K562 (cell line): Measurements from ENCODE around the gene PRF1. TPM values are rescaled to one million over a fixed set of nuclear protein-coding genes. Genes with fewer than 3 reads are reported as not detected.

Experiments
- BDP1 ChIP-seq: IDR thresholded peaks from 3 replicates; pipeline ENCODE4 v1.6.1; 2011; ENCODE audit not compliant: insufficient read length, insufficient read depth
- CCNT2 ChIP-seq: IDR thresholded peaks from 2 replicates; pipeline ENCODE4 v1.6.1; 2011; ENCODE audit warnings: borderline replicate concordance, low read depth, mild to moderate bottlenecking, moderate library complexity, mixed read lengths, low read length; ENCODE audit not compliant: insufficient read length; ENCODE audit errors: extremely low read depth
- KDM2B ChIP-seq: fragments of 250-450 bp; sonication (Bioruptor Pico); IDR thresholded peaks from 2 replicates; pipeline ENCODE4 v1.8.0; 2021; ENCODE audit warnings: mild to moderate bottlenecking, moderate library complexity
- L3MBTL2 ChIP-seq: fragments of 450-650 bp; IDR thresholded peaks from 2 replicates; pipeline ENCODE4 v1.6.1; 2016; ENCODE audit warnings: mild to moderate bottlenecking, moderate library complexity
- MAFF ChIP-seq: IDR thresholded peaks from 2 replicates; pipeline ENCODE4 v1.6.1; 2012; ENCODE audit warnings: low read length, improper control_type of control experiment
- MTA3 ChIP-seq: fragments of 450-650 bp; formaldehyde crosslinking; IDR thresholded peaks from 2 replicates; pipeline ENCODE4 v1.6.1; 2017; ENCODE audit warnings: mild to moderate bottlenecking, borderline replicate concordance
- MYC ChIP-seq, 2 experiments: fragments of 250-450 bp in 1 of 2; sonication (Bioruptor Pico) in 1 of 2; IDR thresholded peaks; 2 replicates each; pipeline versions ENCODE4 v1.5.1 to v1.6.1; 2012 to 2021; ENCODE audit warnings: low read depth in 2 of 2, borderline replicate concordance in 1 of 2, improper control_type of control experiment in 1 of 2, low read length in 1 of 2, mild to moderate bottlenecking in 1 of 2, moderate library complexity in 1 of 2
- NONO ChIP-seq, 2 experiments: fragments of 200-400 bp in 1 of 2; fragments of 450-650 bp in 1 of 2; formaldehyde crosslinking in 1 of 2; IDR thresholded peaks; 2 replicates each; pipeline ENCODE4 v1.6.1; 2017; ENCODE audit warnings: low read depth in 2 of 2, mild to moderate bottlenecking in 2 of 2, moderate library complexity in 2 of 2, low read length in 1 of 2
- NR1H2 ChIP-seq: sonication (generic); formaldehyde crosslinking; IDR thresholded peaks from 2 replicates; pipeline ENCODE4 v1.4.0; 2020; ENCODE audit warnings: mild to moderate bottlenecking, missing genetic modification reagents
- RNF219 ChIP-seq: fragments of 250-450 bp; sonication (Bioruptor Pico); IDR thresholded peaks from 2 replicates; pipeline ENCODE4 v1.5.0; 2022; ENCODE audit warnings: mild to moderate bottlenecking
- TARDBP ChIP-seq: fragments of 450-650 bp; IDR thresholded peaks from 2 replicates; pipeline ENCODE4 v1.6.1; 2016
- TRIM24 ChIP-seq, 2 experiments: fragments of 450-650 bp; IDR thresholded peaks; 2 replicates each; pipeline ENCODE4 v1.6.1; 2016
- ZNF121 ChIP-seq: sonication (generic); formaldehyde crosslinking; conservative IDR thresholded peaks from 2 replicates; pipeline ENCODE4 v1.8.0; 2022; ENCODE audit warnings: missing genetic modification reagents
- ZNF583 ChIP-seq: fragments of 250-450 bp; sonication (Bioruptor Pico); IDR thresholded peaks from 2 replicates; pipeline ENCODE4 v1.4.0; 2020
- polyA plus RNA-seq, 8 experiments: library from polyadenylated mRNA; depleted of rRNA in 4 of 8; stranded (reverse) in 5 of 8; unstranded in 3 of 8; fragments of >200 nt; fragmentation: Nextera tagmentation in 2 of 8; fragmentation: Illumina TruSeq in 1 of 8; extraction: Ambion mirVana in 2 of 8; extraction: Trizol in 1 of 8; gene quantifications; 2 replicates each; pipeline versions ENCODE4 v1.2.1 to v1.2.3, GENCODE V29; 2011 to 2014; ENCODE audit warnings: inconsistent platforms in 1 of 8, missing spikeins in 1 of 8
- total RNA-seq, 7 experiments: library from RNA; depleted of rRNA in 6 of 7; stranded (reverse); fragments of >200 nt in 6 of 7; fragmentation: Illumina TruSeq in 2 of 7; extraction: Trizol in 2 of 7; gene quantifications; 2 replicates each; pipeline versions ENCODE4 v1.2.1 to v1.2.3, GENCODE V29; 2011 to 2021; ENCODE audit warnings: low replicate concordance in 1 of 7
- TF ChIP-seq, protein P1 (sequence below): fragments of 250-450 bp; sonication (Bioruptor Pico); IDR thresholded peaks from 2 replicates; pipeline ENCODE4 v1.5.0; 2021; ENCODE audit warnings: mild to moderate bottlenecking, borderline replicate concordance
- TF ChIP-seq, protein P2 (sequence below): fragments of 250-450 bp; sonication (Bioruptor Pico); IDR thresholded peaks from 2 replicates; pipeline ENCODE4 v1.5.0; 2020; ENCODE audit warnings: mild to moderate bottlenecking, borderline replicate concordance
- TF ChIP-seq, protein P3 (sequence below): fragments of 450-650 bp; IDR thresholded peaks from 2 replicates; pipeline ENCODE4 v1.6.1; 2016; ENCODE audit warnings: mild to moderate bottlenecking

The PRF1 gene
- total and polyA plus RNA-seq, 9 of the 15 experiments (the other 6 are each of a cell fraction or from before 2014, with no cell fraction given): 3.8 to 8.6 (median 6.3) TPM

- TF ChIP-seq, protein P1, sequence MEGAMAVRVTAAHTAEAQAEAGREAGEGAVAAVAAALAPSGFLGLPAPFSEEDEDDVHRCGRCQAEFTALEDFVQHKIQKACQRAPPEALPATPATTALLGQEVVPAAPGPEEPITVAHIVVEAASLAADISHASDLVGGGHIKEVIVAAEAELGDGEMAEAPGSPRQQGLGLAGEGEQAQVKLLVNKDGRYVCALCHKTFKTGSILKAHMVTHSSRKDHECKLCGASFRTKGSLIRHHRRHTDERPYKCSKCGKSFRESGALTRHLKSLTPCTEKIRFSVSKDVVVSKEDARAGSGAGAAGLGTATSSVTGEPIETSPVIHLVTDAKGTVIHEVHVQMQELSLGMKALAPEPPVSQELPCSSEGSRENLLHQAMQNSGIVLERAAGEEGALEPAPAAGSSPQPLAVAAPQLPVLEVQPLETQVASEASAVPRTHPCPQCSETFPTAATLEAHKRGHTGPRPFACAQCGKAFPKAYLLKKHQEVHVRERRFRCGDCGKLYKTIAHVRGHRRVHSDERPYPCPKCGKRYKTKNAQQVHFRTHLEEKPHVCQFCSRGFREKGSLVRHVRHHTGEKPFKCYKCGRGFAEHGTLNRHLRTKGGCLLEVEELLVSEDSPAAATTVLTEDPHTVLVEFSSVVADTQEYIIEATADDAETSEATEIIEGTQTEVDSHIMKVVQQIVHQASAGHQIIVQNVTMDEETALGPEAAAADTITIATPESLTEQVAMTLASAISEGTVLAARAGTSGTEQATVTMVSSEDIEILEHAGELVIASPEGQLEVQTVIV (CRISPR knock-in tag): no peak
- TF ChIP-seq KDM2B (CRISPR knock-in tag): no peak
- TF ChIP-seq, protein P2, sequence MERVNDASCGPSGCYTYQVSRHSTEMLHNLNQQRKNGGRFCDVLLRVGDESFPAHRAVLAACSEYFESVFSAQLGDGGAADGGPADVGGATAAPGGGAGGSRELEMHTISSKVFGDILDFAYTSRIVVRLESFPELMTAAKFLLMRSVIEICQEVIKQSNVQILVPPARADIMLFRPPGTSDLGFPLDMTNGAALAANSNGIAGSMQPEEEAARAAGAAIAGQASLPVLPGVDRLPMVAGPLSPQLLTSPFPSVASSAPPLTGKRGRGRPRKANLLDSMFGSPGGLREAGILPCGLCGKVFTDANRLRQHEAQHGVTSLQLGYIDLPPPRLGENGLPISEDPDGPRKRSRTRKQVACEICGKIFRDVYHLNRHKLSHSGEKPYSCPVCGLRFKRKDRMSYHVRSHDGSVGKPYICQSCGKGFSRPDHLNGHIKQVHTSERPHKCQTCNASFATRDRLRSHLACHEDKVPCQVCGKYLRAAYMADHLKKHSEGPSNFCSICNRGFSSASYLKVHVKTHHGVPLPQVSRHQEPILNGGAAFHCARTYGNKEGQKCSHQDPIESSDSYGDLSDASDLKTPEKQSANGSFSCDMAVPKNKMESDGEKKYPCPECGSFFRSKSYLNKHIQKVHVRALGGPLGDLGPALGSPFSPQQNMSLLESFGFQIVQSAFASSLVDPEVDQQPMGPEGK (CRISPR knock-in tag): 0 out of 2 replicates have a peak, but pooled peaks have one; percentile 20
- TF ChIP-seq, protein P3, sequence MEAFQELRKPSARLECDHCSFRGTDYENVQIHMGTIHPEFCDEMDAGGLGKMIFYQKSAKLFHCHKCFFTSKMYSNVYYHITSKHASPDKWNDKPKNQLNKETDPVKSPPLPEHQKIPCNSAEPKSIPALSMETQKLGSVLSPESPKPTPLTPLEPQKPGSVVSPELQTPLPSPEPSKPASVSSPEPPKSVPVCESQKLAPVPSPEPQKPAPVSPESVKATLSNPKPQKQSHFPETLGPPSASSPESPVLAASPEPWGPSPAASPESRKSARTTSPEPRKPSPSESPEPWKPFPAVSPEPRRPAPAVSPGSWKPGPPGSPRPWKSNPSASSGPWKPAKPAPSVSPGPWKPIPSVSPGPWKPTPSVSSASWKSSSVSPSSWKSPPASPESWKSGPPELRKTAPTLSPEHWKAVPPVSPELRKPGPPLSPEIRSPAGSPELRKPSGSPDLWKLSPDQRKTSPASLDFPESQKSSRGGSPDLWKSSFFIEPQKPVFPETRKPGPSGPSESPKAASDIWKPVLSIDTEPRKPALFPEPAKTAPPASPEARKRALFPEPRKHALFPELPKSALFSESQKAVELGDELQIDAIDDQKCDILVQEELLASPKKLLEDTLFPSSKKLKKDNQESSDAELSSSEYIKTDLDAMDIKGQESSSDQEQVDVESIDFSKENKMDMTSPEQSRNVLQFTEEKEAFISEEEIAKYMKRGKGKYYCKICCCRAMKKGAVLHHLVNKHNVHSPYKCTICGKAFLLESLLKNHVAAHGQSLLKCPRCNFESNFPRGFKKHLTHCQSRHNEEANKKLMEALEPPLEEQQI: no peak
- TF ChIP-seq MYC (IDR thresholded peaks at IDR 0.05; ENCODE audit: low read depth, low read length): peak; percentile 65
- TF ChIP-seq MYC (CRISPR knock-in tag; IDR thresholded peaks at IDR 0.05; ENCODE audit: borderline replicate concordance, low read depth): no peak
- peak; percentile 23 for TF ChIP-seq ZNF583
- peak; percentile 51; the same call in 1 of the 2 replicates for TF ChIP-seq MAFF
- no peak; the same call in 1 of the 2 replicates for TF ChIP-seq TARDBP
- TF ChIP-seq MTA3: peak; percentile 92
- no peak for TF ChIP-seq RNF219 (CRISPR knock-in tag)
- 0 out of 4 replicates have a peak, but pooled peaks of 1 of the 2 experiments have one; percentile 8 for TF ChIP-seq NONO (IDR thresholded peaks at IDR 0.05; ENCODE audit: low read depth in 2 of 2, low read length in 1 of 2)
- TF ChIP-seq ZNF121 (CRISPR knock-in tag): no peak
- TF ChIP-seq NR1H2: no peak
- no peak for TF ChIP-seq BDP1
- peak; percentile 69 to 88 for TF ChIP-seq TRIM24 (IDR thresholded peaks at IDR 0.05)
- peak; percentile 58 for TF ChIP-seq CCNT2
- TF ChIP-seq L3MBTL2: peak; percentile 46; the same call in 1 of the 2 replicates
Observed at GRCh38 chr10:70558871-70559810, 43.4 kb downstream of the PRF1 start (continued).
